GM12872 (cell line): ENCODE measurements around the gene HDLBP.

Source experiments
- CTCF ChIP-seq: IDR thresholded peaks from 3 replicates; pipeline ENCODE4 v1.5.1; 2011; ENCODE audit warnings: low read depth, mild to moderate bottlenecking, low read length, moderate library complexity; ENCODE audit not compliant: insufficient read depth

The HDLBP gene

DNA sequence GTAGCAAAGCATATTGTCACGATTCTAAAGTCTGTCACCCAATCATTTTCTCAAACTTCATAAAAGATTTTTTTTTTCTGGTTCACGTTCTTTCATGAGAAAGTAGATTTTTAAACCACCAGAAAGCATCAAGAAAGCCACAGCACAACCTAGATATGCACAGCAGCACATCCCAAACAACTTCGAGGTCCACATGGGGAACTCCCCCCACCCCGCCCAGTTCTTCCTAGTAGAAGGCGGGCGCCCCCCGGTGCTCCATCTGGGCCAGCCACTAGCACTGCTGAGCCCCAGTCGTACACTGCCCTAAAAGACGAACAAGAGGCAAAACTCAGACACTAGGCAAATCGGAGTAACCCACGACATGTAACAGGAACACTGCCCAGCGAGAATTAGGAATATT, 15.5 kb downstream of the HDLBP start:
- no peak for TF ChIP-seq CTCF

DNA sequence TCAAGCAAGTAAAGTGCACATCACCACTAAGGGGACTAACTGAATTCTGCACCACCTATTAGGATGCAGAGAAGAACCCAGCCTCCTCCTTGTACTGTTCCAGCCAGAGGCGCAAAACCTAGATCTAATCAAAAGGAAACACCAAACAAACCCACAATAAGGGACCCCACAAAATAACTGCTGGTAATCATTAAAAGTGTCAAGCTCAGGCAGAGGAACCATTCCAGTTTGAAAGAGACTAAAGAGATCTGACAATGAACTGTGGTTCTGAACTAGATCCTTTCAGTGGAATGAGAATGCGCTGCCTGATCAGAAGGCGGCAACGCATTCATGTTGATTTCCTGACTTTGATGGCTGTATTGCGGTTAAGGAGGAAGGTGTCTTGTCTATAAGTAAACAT, 16.8 kb downstream of the HDLBP start:
- TF ChIP-seq CTCF = no peak

DNA sequence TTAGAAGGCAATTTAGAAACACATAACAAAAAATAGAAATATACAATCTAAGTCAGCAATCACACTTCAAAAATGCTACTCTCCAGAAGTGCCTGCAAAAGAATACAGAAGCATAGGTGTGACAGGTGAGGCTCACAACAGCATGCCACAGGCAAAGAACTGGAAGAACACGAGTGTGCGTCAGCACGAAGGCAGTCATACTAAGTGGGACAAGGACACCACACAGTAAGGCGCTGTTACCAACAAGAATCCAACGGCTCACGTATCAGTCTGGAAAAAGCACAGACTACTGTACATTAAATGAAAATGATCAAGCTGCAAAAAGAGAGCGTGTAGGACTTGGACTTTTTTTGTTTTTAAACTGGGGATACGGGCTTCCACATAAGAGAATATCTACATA, 18.7 kb downstream of the HDLBP start:
- TF ChIP-seq CTCF = no peak

GRCh38 chr2:241295326-241296095, 20.0 kb downstream of the HDLBP start:
- no peak for TF ChIP-seq CTCF

GRCh38 chr2:241291977-241292376, 23.5 kb downstream of the HDLBP start:
- no peak for TF ChIP-seq CTCF

- TF ChIP-seq CTCF = no peak
These were observed 24.3 kb downstream of the HDLBP start for GRCh38 chr2:241291153-241291552.

- no peak for TF ChIP-seq CTCF
These were observed 25.9 kb downstream of the HDLBP start for GRCh38 chr2:241289597-241289996.
